Urothelium cell line (cell line): ENCODE data around the gene NTN1.

Source experiments
- DNase-seq: peaks from one replicate; pipeline ENCODE4 v3.0.0; 2011; ENCODE audit warnings: low spot score, mixed read lengths
- FAIRE-seq: peaks from 2 replicates; lab custom pipeline; 2011; peaks lifted over from hg19 to GRCh38; lab: Jason Lieb, UNC

The NTN1 gene

GRCh38 chr17:9035249-9035648 is 13.9 kb downstream of the NTN1 start:
- DNase-seq (no peak), FAIRE-seq (no peak)

GRCh38 chr17:9036336-9036735 is 15.0 kb downstream of the NTN1 start:
- FAIRE-seq: no peak
- DNase-seq: no peak

DNA sequence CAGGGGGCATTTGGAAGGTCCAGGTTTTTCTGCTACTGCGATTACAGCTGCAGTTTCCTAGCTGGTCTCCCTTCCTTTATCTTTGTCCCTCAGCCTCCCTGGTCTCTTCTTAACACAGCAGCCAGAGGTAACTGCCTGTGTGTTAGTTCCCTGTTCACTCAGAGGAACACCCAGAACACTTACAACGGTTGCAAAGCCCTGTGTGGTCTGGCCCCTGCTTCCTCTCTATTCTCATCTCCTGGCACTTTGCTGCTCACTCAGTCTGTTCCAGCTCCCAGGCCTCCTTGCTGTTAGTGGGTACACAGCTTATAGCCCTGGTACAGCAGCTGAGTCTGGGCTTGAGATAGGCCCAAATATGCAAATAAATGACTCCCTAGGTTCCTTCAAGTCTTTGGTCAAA is 16.4 kb downstream of the NTN1 start:
- FAIRE-seq: no peak
- no peak for DNase-seq

- DNase-seq: no peak
- no peak for FAIRE-seq
Observed at GRCh38 chr17:9038380-9038779, 17.1 kb downstream of the NTN1 start.

DNA sequence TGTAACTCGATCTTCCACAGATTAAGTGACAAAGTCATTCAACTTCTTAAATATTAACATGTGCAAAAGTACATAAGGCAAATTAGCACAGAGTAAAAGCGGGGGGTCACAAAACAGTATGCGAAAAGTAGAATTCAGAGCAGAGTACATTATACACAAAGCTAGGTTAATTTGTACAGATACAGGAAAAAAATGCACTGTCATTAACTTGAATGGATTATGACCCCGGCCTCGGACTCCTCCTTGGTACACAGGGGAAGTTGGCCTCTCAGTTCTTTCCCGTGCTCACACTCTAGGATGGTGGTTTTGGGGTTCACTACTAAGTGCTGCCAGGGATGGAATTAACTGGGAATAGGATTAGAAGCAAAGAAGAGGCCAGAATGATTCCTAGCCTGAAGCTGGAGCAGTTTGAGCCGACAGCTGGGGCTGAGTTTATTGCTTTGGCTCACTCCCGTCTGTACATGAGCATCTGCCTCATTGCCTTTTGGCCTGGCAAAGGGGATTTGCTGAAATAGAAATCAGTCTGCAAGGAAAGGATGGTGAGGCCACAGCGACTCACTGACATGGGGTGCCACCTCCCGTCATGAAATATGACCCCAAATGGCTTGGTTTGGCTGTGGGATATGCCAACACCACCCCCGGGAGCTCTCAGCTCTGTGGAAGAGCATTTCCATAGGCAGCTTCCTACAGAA is 23.6 kb downstream of the NTN1 start:
- no peak for FAIRE-seq
- no peak for DNase-seq

GRCh38 chr17:9050801-9051401 is 29.6 kb downstream of the NTN1 start:
- DNase-seq (peak; percentile 90), FAIRE-seq (no peak)

DNA sequence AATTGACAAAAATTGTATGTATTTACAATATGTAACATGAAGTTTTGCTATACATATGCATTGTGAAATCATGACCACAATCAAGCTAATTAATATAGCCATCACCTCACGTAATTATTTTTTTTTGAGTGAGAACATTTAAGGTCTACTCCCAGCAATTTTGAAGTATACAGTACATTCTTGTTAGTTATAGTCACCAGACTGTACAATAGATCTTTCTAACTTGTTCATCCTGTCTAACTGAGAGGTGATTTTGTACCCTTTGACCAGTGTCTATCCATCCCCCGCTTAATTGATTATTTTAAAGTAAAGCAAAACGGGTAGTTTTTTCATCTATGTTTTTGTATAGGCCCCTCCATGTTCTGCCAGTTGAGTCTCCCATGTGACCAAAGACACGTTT is 30.3 kb downstream of the NTN1 start:
- no peak for FAIRE-seq
- DNase-seq: no peak

DNA sequence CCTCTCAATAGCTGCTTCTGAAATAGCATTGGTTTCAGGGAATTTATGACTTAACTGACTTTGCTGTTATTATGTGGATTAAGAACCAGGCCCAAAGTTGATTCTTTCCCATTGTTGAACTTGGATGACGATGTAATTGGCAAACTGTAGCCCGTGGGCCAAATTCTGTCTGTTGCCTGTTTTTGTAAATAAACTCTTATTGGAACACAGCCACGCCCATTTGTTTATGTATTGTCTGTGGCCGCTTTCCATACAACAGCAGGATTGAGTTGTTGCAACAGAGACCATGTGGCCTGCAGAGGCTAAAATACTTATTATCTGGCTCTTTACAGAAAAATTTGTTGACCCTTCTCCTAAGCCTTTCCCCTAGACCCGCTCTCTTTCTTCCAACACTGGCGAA is 31.6 kb downstream of the NTN1 start:
- FAIRE-seq (no peak), DNase-seq (no peak)

DNA sequence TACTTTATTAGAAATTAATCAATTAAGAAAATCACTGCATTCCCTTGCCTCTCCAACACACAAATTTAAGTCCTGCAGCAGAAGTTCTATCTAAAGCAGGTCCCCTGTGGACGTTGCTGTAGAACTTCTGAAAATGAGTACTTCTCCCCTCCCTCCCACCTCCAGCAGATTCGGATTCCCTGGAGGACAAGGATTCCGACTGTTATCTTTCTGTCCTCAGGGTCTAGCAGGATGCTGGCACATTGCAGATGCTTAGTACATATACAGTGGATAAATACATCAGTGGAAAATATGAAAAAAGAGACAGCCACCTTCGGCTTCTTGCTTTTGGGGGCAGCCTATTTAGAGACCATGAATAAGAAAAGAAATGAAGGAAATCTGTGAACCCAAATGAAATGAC is 32.1 kb downstream of the NTN1 start:
- DNase-seq: no peak
- FAIRE-seq: no peak

- DNase-seq (no peak), FAIRE-seq (no peak)
Observed at GRCh38 chr17:9054126-9054975, 33.0 kb downstream of the NTN1 start.

DNA sequence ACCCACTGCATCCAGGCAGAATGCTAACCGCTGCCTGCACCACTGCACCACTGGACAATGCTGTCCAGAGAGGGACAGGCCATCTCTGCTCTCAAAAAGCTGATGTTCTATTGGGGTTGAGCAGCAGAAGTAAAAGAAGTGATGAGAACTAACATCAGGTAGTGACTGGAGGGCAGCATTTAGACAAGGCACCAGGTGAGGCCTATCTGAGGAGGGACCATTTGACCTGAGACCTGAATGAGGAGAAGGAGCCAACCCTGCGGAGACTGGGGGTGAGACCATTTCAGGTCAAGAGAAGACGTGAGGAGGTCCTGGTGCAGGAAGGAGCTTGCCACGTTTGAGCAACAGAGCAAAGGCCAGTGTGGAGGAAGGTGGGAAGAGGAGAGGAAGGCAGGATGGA is 34.0 kb downstream of the NTN1 start:
- DNase-seq (no peak), FAIRE-seq (no peak)

DNA sequence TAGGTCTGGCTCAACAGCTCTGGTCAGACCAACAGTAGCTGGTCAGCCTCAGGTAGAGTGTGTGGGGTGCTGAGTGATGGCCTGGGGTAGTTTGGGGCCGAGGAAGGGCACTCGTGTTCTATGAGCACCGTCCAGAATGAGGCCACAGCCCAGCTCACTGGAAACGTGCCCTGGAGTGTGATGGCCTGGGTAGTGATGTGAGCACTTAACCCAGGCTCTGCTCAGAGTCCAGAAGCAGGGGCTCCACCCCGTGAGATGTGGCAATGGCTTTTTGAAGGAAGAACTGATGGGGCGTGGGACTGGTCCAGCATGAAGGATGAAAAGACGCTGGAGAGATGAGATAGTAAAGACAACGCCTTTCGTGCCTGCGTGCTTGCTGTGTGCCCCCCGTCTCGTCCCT is 35.3 kb downstream of the NTN1 start:
- no peak for FAIRE-seq

DNA sequence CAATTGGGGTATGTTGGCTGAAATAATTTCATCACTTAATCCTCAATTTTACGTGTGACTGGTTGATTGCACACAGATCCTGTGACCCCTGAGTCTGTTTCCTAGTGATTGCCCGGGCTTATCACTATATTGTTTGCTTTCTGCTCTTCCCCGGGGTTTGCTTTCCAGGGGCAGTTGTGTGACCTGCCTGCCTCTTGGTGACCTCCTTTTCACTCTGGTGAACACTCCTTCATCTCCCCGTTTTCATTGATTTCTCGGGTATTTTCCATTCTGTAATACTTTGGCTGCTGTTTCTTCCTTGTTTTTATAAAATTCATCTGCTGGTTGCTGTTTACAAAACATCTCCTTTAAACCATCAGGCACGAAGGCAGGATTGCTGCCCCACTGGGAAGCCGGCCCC is 36.0 kb downstream of the NTN1 start:
- no peak for DNase-seq
- FAIRE-seq: no peak

More for the DNA sequence above, 35.3 kb downstream of the NTN1 start:
- no peak for DNase-seq

GRCh38 chr17:9062399-9062902 is 41.1 kb downstream of the NTN1 start:
- FAIRE-seq (no peak), DNase-seq (no peak)

- no peak for FAIRE-seq
- DNase-seq: no peak
Observed at GRCh38 chr17:9064311-9064834, 43.1 kb downstream of the NTN1 start.

DNA sequence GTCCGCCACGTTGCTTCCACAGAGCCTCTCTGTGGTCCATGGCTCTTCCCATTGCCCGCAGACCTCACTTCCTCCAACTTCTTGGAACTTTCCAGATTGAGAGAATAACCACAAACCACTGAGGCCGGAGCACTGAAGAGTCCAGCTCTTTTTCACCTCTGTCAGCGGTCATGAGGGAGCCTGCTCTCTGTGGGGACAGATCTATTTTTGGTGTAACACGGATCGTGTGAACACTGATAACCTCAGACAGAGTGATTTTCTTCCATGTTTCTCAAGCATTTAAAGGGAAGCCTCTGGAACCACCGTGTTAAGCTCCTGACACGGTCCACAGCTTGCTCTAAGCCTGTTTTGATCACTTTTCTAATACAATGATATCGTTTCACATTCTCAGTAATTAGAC is 49.7 kb downstream of the NTN1 start:
- FAIRE-seq: no peak
- DNase-seq: no peak

GRCh38 chr17:9071811-9072498 is 50.6 kb downstream of the NTN1 start:
- FAIRE-seq (no peak), DNase-seq (no peak)

- no peak for FAIRE-seq
- no peak for DNase-seq
Observed at GRCh38 chr17:9072696-9073339, 51.5 kb downstream of the NTN1 start.

DNA sequence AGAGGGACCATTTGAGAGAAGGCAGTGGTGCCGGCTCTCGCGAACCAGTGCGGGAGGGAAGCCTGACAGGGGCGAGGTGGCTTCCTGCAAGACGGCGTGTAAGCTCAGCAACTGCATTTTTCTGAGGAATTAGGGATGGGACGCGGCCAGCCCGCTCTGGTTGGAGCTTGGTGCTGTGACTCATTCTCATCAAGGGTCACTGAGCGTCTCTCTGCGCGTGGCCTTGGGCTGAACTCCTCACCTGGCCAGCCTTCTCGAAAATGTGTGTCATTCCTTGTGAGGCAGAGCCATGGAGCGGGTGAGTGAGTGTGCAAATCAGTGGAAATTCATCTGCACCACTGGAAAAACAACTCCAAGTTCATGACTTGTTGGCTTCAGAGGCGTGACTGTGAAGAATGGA is 52.8 kb downstream of the NTN1 start:
- DNase-seq: no peak
- FAIRE-seq: no peak

DNA sequence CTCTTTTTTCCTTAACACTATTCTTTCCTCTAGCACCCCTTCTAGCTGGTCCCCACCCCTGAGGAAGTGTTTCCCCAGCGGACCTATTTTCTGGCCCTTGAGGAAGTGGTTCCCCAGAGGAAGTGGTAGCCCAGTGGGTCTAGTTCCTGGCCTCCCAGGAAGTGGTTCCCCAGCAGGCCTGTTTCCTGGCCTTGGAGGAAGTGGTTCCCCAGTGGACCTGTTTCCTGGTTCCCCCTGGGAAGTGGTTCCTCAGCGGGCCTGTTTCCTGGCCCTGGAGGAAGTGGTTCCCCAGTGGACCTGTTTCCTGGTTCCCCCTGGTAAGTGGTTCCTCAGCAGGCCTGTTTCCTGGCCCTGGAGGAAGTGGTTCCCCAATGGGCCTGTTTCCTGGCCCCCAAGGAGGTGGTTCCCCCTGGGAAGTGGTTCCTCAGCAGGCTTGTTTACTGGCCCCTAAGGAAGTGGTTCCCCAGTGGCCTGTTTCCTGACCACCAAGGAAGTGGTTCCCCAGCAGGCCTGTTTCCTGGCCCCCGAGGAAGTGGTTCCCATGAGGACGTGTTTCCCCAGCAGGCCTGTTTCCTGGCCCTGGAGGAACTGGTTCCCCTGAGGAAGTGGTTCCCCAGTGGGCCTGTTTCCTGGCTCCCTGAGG is 58.3 kb downstream of the NTN1 start:
- DNase-seq: no peak
- FAIRE-seq: no peak
